Amygdala (tissue), 56 donors: ENCODE measurements around the gene RTF2.
"Not testable (repeated sequence)": the region's sequence is repeated elsewhere in the genome, so short reads cannot be mapped to it uniquely, and the experiment has no call there.

ENCODE experiments used
- DNase-seq, 56 donors: peaks; one replicate each; lab custom pipeline; 2025; lab: John Stamatoyannopoulos, UW

Gene RTF2

DNA sequence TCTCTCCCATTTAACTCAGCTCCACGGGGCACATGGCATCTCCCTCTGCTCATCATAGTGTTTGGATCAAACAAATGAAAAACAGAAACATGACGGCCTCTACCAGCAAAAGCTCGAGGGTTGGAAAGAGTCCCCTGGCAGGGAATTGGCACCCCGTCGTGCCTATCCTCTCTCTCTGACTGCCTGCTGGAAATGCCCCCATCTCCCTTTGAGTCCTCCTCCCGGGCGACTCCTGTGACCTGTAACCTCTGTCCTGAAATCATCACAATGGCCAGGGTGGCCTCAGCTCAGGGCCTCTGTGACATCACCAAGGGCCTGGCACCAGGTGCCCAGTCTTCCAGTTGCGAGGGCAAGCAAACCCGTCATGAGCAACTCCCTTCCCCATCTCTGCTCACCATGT lies 64.5 kb downstream of the RTF2 start, which contains the start of gene FAM209B:
FAM209B (plus strand) TSS at position 301 of the 400 bp plus-strand sequence; CDS start at position 397, 96 bp downstream.
- DNase-seq, result not testable (repeated sequence)

DNA sequence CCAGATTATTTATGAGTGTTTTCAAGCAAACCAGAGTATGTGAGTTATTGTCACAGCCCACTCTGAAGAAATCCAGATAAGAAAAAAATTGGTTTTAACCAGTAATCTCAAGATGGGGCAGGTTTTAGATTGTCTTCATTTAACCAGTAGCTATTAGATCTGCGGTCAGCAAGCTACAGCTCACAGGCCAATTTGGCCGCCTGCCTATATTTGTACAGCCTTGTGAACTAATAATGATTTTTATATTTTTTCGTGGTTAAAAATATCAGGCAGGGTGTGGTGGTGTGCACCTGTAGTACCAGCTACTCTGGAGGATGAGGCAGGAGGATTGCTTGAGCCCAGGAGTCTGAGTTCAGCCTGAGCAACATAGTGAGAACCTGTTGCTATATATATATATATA lies 69.6 kb downstream of the RTF2 start:
- no peak for DNase-seq

GRCh38 chr20:56540415-56540814 lies 72.0 kb downstream of the RTF2 start:
- DNase-seq, result no peak

DNA sequence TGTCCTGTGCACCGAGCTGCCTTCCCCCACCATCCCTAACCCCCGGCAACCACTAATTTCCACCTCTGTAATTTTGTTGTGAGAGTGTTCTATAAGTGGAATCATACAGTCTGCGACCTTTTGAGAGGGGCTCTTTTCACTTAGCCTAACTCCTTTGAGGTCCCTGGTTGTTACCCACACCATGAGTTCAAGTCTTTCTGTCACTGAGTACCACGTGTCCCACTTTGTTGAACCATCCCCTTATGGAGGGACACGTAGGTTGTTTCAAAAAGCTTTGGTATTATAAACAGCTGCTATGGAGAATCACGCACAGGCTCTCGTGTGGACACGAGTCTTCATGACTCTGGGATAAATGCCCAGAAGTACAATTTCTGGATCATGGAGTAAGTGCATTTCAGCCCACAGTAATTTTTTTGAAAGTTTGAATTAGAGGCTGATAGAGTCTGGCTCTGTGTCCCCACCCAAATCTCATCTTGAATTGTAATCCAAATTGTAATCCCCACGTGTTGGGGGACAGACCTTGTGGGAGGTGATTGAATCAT lies 74.1 kb downstream of the RTF2 start:
- DNase-seq, result no peak

DNA sequence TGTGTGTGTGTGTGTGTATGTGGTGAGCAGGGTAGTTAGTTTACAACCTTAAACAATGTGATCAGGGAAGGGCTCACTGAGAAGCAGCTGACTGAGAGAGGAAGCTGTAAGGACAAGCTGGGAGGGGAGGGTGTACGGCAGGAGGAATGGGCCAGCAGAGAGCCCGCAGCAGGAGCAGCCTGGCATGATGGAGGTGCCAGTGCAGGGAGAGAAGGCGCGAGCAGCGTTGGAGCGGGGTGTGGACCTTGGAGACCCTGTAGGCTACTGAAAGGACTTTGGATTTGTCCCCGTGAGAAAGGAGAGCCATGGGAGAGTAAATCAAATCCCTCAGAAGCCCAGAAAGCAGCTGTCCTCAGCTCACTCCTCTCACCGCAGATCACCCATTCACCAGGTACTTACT lies 83.1 kb downstream of the RTF2 start:
- no peak for DNase-seq

- no peak for DNase-seq
Measured at GRCh38 chr20:56552911-56553629, 84.6 kb downstream of the RTF2 start.

DNA sequence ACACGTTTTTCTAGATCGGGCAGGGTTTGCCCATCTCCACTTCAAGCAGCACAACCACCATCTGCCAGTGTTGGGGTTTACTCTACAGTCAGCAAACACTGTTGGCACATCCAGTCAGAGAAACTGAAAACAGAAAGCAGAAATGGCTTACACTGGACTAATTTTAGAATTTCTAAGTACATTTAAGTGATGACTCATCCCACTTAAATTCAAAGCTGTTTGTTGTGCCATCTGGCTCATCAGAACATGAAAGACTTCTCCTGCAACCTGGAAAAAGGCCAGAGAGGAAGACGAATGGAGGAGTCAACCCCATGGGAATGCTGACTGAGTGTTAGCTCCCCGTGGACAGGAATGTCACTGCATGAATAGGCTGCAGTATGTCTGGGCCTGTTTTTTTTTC lies 86.4 kb downstream of the RTF2 start:
- DNase-seq, result peak in 34 of 56 donors; percentile 1 to 60 (median 28)

- no peak for DNase-seq
Measured at GRCh38 chr20:56558968-56559367, 90.5 kb downstream of the RTF2 start.

- not testable (repeated sequence) for DNase-seq
Measured at GRCh38 chr20:56564526-56564925, 96.1 kb downstream of the RTF2 start.

GRCh38 chr20:56565511-56565910 lies 97.1 kb downstream of the RTF2 start:
- no peak for DNase-seq

DNA sequence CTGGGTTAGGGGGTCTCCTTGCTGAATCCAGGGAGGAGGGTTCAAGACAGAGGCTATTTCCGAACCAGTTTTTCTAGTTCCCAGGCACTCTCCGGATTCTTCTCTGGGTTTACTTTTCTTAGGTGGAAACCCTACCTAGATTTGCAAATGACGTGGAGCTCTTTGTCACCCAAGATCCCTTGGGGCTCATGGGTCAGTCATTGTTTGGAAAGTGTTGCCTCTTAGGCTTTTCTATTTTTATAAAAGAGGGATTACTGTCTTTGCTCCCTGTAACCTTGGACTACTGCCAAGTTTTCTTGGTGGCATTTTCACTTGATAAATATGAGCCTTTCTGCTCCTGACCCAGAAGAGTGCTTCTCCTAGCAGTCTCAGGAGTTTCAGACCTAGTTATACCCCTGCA lies 98.2 kb downstream of the RTF2 start:
- DNase-seq, result no peak
